ENCODE results near the gene AGPAT3.
A peak's percentile ranks its signal among the peaks of the same experiment; 100 is the strongest.

The AGPAT3 gene

DNA sequence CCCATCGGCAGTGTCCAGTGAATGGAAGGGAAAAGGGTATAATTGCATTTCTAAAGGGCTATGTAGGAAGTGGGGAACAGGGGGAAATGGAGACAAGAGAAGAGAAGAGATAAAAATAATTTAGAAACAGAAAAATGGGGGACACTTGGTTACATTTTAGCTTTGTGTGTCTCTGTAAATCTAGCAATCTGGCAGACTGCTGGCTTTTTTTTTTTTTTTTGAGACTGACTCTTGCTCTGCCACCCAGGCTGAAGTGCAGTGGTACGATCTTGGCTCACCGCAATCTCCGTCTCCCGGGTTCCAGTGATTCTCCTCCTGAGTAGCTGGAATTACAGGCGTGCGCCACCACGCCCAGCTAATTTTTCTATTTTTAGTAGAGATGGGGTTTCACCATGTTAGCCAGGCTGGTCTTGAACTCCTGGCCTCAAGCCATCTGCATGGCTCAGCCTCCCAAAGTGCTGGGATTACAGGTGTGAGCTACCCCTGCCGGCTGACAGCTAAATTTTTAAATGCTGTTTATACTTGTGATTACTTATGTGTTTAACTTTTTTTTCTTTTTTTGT is 53.4 kb downstream of the AGPAT3 start:
- Histone ChIP-seq H3K4me3 (ENCODE audit: low read depth, low read length) (no peak overlapping the region), H3K36me3 (replicated peaks) (no peaks in the 10 kb centered on the region), H3K27me3 (replicated peaks) (no peaks in the 10 kb centered on the region), H3K27ac (no peak overlapping the region)
- in situ Hi-C loops (cut with HindIII; ENCODE audit: low pct_ligation_motif_present, low sequenced_read_pairs): no loop called here
- TF ChIP-seq, protein P1, sequence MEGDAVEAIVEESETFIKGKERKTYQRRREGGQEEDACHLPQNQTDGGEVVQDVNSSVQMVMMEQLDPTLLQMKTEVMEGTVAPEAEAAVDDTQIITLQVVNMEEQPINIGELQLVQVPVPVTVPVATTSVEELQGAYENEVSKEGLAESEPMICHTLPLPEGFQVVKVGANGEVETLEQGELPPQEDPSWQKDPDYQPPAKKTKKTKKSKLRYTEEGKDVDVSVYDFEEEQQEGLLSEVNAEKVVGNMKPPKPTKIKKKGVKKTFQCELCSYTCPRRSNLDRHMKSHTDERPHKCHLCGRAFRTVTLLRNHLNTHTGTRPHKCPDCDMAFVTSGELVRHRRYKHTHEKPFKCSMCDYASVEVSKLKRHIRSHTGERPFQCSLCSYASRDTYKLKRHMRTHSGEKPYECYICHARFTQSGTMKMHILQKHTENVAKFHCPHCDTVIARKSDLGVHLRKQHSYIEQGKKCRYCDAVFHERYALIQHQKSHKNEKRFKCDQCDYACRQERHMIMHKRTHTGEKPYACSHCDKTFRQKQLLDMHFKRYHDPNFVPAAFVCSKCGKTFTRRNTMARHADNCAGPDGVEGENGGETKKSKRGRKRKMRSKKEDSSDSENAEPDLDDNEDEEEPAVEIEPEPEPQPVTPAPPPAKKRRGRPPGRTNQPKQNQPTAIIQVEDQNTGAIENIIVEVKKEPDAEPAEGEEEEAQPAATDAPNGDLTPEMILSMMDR (IDR thresholded peaks at IDR 0.05; ENCODE audit: low read depth, low read length, missing control alignments): no peak
- no peak for DNase-seq

DNA sequence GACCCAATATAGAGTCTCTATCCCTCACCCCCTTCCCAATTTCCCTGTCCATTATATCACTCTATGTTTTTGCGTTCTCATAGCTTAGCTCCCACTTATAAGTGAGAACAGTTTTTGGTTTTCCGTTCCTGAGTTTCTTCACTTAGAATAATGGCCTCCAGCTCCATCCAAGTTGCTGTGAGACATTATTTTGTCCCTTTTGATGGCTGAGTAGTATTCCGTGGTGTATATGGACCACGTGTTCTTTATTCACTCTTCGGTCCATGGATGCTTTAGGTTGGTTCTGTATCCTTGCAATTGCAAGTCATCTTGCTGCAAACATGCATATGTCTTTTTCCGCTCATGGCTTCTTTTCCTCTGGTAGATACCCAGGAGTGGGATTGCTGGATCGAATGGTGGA is 54.3 kb downstream of the AGPAT3 start:
- Histone ChIP-seq H3K4me3 (ENCODE audit: low read depth, low read length) (no peak overlapping the region), H3K36me3 (replicated peaks) (no peaks in the 10 kb centered on the region), H3K27ac (no peak overlapping the region), H3K27me3 (replicated peaks) (no peaks in the 10 kb centered on the region)
- no peak for DNase-seq
- TF ChIP-seq, protein P1 (IDR thresholded peaks at IDR 0.05; ENCODE audit: low read depth, low read length, missing control alignments): no peak
- in situ Hi-C loops (cut with HindIII; ENCODE audit: low pct_ligation_motif_present, low sequenced_read_pairs): no loop called here

DNA sequence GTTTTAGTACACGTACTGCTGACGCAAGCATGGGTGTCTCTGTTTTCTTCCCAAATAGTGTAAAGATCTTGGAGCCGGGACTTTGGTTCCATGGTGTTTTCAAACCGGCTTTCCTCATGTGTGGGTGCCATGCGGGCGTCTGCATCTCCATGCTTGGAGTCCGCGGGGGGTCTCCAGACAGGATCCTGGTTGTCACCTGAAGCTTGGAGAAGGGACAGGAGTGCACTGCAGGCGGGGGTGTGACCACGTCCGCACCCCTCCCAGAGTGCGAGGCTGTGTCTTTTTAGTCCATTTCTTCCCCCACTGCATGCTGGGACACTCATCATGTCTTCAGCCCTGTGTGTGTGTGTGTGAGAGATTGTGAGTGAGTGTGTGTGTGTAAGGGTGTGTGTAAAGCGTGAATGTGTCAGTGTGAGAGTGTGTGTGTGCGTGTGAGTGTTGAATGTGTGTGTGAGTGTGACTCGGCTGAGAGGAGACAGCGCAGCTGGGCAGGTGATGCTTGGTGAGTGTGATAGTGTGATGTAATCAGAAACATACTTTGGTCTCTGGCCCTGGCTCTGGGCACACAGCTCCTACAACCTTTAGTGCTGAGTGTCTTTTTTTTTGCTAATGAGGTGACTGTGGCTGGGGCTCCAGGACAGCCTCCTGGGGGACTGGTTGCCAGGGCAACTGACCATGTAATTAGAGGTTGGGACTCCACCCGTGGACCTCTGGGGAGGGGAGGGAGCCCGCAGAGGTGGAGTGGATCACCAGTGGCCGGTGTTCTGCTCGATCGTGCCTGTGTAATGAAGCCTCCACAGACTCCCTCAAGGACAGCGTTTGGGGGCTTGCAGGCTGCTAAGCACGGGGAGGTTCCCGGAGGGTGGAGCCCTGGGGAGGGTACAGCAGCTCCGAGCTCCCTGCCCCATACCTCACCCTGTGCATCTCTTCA is 55.1 kb downstream of the AGPAT3 start:
- Histone ChIP-seq H3K27me3 (replicated peaks) (no peaks in the 10 kb centered on the region), H3K4me3 (ENCODE audit: low read depth, low read length) (no peak overlapping the region), H3K27ac (no peak overlapping the region), H3K36me3 (replicated peaks) (peaks cover 4% of the 10 kb centered on the region)
- in situ Hi-C loops (cut with HindIII; ENCODE audit: low pct_ligation_motif_present, low sequenced_read_pairs): no loop called here
- DNase-seq: no peak
- TF ChIP-seq, protein P1 (IDR thresholded peaks at IDR 0.05; ENCODE audit: low read depth, low read length, missing control alignments): no peak

DNA sequence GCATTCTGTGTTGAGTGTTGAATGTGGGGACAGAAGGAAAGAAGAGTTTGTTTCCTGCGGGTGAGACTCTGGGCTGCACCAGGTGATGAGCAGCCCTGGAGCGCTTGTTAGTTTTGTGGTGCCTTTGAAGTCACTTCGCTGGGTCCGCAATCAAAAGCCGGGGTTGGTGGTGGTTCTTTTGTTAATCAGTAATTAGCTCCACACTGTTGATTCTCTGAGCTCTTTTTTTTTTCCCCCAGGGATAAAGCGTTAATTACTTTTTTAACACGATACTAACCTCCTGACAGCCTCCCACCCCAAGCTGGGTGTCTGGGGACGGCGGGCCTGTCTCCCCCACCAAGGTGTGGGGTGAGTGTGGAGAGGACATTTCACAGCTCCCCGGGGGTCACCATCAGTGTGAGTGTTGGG is 56.6 kb downstream of the AGPAT3 start:
- DNase-seq: no peak
- Histone ChIP-seq H3K4me3 (ENCODE audit: low read depth, low read length) (no peak overlapping the region), H3K27me3 (replicated peaks) (no peaks in the 10 kb centered on the region), H3K27ac (no peak overlapping the region), H3K36me3 (replicated peaks) (peaks cover 5% of the 10 kb centered on the region)
- in situ Hi-C loops (cut with HindIII; ENCODE audit: low pct_ligation_motif_present, low sequenced_read_pairs): no loop called here
- TF ChIP-seq, protein P1 (IDR thresholded peaks at IDR 0.05; ENCODE audit: low read depth, low read length, missing control alignments): no peak

DNA sequence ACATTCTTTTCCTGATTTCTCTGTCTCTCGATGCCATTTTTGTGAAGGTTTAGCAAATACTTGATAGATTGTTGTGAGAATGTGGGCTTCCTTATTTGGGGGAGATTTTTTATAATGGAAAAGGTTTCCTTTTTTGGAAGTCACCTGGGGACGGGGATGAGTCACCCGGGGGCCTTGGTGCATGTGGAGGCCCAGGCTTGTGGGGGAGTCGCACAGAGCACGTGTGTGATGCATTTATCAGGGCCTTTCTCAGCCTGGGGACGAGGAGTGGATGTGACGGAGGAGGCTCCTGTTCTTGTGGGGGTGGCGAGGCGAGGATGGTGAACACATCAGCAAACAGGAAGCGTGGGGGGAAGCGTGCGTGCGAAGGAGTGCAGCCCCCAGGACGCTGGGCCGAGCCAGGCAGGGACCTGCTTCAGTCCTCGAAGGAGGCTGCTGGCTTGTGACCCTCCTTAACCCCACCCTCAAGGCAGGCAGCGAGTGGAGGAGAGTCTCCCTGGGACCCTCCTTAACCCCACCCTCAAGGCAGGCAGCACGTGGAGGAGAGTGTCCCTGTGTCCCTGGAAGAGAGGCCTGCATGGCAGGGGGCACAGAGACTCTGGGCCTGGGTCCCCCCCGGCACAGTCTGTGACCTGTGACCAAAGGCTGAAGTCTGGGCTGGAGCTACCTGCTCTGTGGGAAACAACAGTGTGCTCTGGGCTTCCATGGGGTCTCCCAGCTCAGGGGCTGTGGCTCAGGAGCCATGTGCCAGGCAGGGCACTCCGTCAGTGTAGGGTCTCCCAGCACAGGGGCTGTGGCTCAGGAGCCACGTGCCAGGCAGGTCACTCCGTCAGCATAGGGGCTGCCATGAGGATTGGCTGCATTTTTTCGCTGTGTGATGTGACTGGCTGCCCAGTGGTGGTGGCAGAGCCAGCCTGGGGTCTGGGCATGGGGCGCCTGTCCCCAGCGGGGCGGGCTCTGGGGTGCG is 57.2 kb downstream of the AGPAT3 start:
- in situ Hi-C loops (cut with HindIII; ENCODE audit: low pct_ligation_motif_present, low sequenced_read_pairs): no loop called here
- Histone ChIP-seq H3K4me3 (ENCODE audit: low read depth, low read length) (no peak overlapping the region), H3K36me3 (replicated peaks) (peaks cover 5% of the 10 kb centered on the region), H3K27me3 (replicated peaks) (no peaks in the 10 kb centered on the region), H3K27ac (no peak overlapping the region)
- TF ChIP-seq, protein P1 (IDR thresholded peaks at IDR 0.05; ENCODE audit: low read depth, low read length, missing control alignments): no peak
- peak; percentile 4 for DNase-seq
